Measurements from ENCODE around the gene SPPL2A. TPM values are rescaled to one million over a fixed set of nuclear protein-coding genes. Genes with fewer than 3 reads are reported as not detected.
"Not testable (repeated sequence)": the region's sequence is repeated elsewhere in the genome, so short reads cannot be mapped to it uniquely, and the experiment has no call there.

The SPPL2A gene, protein sequence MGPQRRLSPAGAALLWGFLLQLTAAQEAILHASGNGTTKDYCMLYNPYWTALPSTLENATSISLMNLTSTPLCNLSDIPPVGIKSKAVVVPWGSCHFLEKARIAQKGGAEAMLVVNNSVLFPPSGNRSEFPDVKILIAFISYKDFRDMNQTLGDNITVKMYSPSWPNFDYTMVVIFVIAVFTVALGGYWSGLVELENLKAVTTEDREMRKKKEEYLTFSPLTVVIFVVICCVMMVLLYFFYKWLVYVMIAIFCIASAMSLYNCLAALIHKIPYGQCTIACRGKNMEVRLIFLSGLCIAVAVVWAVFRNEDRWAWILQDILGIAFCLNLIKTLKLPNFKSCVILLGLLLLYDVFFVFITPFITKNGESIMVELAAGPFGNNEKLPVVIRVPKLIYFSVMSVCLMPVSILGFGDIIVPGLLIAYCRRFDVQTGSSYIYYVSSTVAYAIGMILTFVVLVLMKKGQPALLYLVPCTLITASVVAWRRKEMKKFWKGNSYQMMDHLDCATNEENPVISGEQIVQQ
- total RNA-seq, result 128 TPM
- long read RNA-seq, full-length matches to known transcripts, result 32 of 62 reads
- long read RNA-seq, partial matches to known transcripts, result 1 of 62 reads
- long read RNA-seq, other reads (novel, unspliced or antisense), result 29 of 62 reads

GRCh38 chr15:50765195-50765967 lies at the start of gene SPPL2A:
TSS of gene SPPL2A (minus strand) at chr15:50765706. CDS start at chr15:50765533, 173 bp downstream.
- ATAC-seq, result peak; percentile 97
- Histone ChIP-seq H3K9me3 (no peaks in the 10 kb centered on the region), H3K27ac (peak within 1 kb of the TSS; percentile 99), H3K27me3 (ENCODE audit: low read depth) (no peaks in the 10 kb centered on the region), H3K36me3 (no peaks in the 10 kb centered on the region), H3K4me3 (peak within 1 kb of the TSS; percentile 91), H3K4me1 (peaks cover 26% of the 10 kb centered on the region)
- intact Hi-C loops (cut with DNase I), result no loop called here
- TF ChIP-seq, protein P1, sequence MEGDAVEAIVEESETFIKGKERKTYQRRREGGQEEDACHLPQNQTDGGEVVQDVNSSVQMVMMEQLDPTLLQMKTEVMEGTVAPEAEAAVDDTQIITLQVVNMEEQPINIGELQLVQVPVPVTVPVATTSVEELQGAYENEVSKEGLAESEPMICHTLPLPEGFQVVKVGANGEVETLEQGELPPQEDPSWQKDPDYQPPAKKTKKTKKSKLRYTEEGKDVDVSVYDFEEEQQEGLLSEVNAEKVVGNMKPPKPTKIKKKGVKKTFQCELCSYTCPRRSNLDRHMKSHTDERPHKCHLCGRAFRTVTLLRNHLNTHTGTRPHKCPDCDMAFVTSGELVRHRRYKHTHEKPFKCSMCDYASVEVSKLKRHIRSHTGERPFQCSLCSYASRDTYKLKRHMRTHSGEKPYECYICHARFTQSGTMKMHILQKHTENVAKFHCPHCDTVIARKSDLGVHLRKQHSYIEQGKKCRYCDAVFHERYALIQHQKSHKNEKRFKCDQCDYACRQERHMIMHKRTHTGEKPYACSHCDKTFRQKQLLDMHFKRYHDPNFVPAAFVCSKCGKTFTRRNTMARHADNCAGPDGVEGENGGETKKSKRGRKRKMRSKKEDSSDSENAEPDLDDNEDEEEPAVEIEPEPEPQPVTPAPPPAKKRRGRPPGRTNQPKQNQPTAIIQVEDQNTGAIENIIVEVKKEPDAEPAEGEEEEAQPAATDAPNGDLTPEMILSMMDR (IDR thresholded peaks at IDR 0.05), result no peak
- DNase-seq, result peak; percentile 89

- Histone ChIP-seq H3K27ac (no peak overlapping the region), H3K36me3 (no peaks in the 10 kb centered on the region), H3K27me3 (ENCODE audit: low read depth) (no peaks in the 10 kb centered on the region), H3K4me3 (no peak overlapping the region), H3K9me3 (no peaks in the 10 kb centered on the region), H3K4me1 (no peaks in the 10 kb centered on the region)
- TF ChIP-seq, protein P1 (IDR thresholded peaks at IDR 0.05), result no peak
- DNase-seq (no peak), ATAC-seq (no peak)
- intact Hi-C loops (cut with DNase I), result no loop called here
Measured at GRCh38 chr15:50814634-50815033, 49.1 kb upstream of the SPPL2A start.

GRCh38 chr15:50813865-50814264 lies 48.4 kb upstream of the SPPL2A start:
- TF ChIP-seq, protein P1 (IDR thresholded peaks at IDR 0.05), result no peak
- Histone ChIP-seq H3K36me3 (no peaks in the 10 kb centered on the region), H3K4me1 (no peaks in the 10 kb centered on the region), H3K4me3 (no peak overlapping the region), H3K27ac (no peak overlapping the region), H3K9me3 (no peaks in the 10 kb centered on the region), H3K27me3 (ENCODE audit: low read depth) (no peaks in the 10 kb centered on the region)
- ATAC-seq (no peak), DNase-seq (no peak)
- intact Hi-C loops (cut with DNase I), result no loop called here

DNA sequence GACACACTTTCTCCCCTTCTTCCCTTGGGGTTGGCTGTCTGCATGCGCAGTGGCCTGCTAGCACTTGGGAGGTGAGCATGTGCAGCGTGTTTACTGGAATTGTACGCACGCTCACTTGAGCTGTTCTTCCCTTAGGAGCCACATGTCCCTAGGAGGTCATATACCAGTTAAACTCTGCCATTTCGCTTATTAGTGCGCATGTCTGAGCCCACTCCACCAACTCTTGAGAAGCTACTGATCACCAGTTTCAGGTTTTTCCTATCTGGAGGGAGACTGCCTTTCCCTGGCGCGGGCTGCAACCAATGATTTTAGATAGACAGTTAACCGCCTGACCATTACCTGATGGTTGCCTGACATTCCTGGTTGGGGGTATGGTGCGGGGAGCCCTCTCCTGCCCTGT lies 47.6 kb upstream of the SPPL2A start:
- TF ChIP-seq, protein P1 (IDR thresholded peaks at IDR 0.05), result no peak
- Histone ChIP-seq H3K4me1 (no peaks in the 10 kb centered on the region), H3K9me3 (no peaks in the 10 kb centered on the region), H3K27ac (no peak overlapping the region), H3K27me3 (ENCODE audit: low read depth) (no peaks in the 10 kb centered on the region), H3K4me3 (no peak overlapping the region), H3K36me3 (no peaks in the 10 kb centered on the region)
- intact Hi-C loops (cut with DNase I), result no loop called here
- no peak for ATAC-seq
- DNase-seq, result no peak

DNA sequence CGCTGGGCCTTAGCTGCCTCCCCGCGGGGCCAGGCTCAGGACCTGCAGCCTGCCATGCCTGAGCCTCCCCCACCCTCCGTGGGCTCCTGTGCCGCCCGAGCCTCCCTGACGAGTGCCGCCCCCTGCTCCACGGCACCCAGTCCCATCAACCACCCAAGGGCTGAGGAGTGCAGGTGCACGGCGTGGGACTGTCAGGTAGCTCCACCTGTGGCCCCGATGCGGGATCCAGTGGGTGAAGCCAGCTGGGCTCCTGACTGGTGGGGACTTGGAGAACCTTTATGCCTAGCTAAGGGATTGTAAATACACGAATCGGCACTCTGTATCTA lies 46.6 kb upstream of the SPPL2A start:
- H3K36me3 ChIP-seq; DNase-seq; H3K9me3 ChIP-seq; H3K27ac ChIP-seq; H3K27me3 ChIP-seq (ENCODE audit: low read depth); intact Hi-C loops (cut with DNase I); H3K4me1 ChIP-seq; H3K4me3 ChIP-seq; ATAC-seq: not testable (repeated sequence)

- not testable (repeated sequence) for DNase-seq, H3K4me1 ChIP-seq
Measured at GRCh38 chr15:50811461-50812180, 46.1 kb upstream of the SPPL2A start.

More at GRCh38 chr15:50811461-50812180, 46.1 kb upstream of the SPPL2A start:
- H3K4me3 ChIP-seq; intact Hi-C loops (cut with DNase I); H3K27ac ChIP-seq; H3K9me3 ChIP-seq; H3K27me3 ChIP-seq (ENCODE audit: low read depth); H3K36me3 ChIP-seq: not testable (repeated sequence)
- peak; percentile 29 to 39 for ATAC-seq
